ENCODE measurements around the gene IL1RAPL1. TPM values are rescaled to one million over a fixed set of nuclear protein-coding genes. Genes with fewer than 3 reads are reported as not detected.
A peak's percentile ranks its signal among the peaks of the same experiment; 100 is the strongest.

Gene IL1RAPL1
- polyA plus RNA-seq, 2 of the 4 experiments (the other 2 are of a cell fraction): not detected

DNA sequence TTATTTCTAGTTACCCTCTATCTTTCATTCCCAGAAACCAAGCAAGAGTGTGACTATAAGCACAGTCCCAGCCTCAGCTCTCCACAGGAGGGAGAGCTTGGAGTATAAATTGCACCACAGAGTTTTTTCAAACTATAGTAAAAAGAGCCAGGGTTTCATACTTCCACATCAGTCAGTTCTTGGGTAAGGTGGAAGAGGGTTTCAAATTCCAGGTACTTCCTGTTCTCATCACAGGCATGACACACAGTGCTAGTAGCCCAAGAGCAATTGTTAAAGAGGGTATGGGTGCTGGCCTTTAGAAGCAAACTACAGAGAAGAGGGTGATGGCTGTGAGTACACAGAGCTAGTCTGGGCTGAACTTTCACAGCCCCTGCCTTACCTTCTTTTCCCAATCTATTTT, 5.7 kb upstream of the IL1RAPL1 start:
- CTCF ChIA-PET: no interaction called here
- no peaks in the 10 kb centered on the region for H3K9me3 ChIP-seq
- H3K4me3 ChIP-seq: no peak overlapping the region
- no peak overlapping the region for H3K27ac ChIP-seq
- no peak for DNase-seq (ENCODE audit: low read depth in 1 of 2, low spot score in 1 of 2)
- no peak for FAIRE-seq
- TF ChIP-seq ZC3H11A (IDR thresholded peaks at IDR 0.05) (no peak), HOXB5 (CRISPR knock-in tag; IDR thresholded peaks at IDR 0.05) (no peak), MAZ (IDR thresholded peaks at IDR 0.05; ENCODE audit: borderline replicate concordance, low read depth, low read length) (no peak), HMGXB4 (CRISPR knock-in tag; IDR thresholded peaks at IDR 0.05; ENCODE audit: borderline replicate concordance) (no peak), RFX5 (IDR thresholded peaks at IDR 0.05) (no peak), MYC (IDR thresholded peaks at IDR 0.05; ENCODE audit: borderline replicate concordance, low read length) (no peak), ZNF302 (CRISPR knock-in tag; IDR thresholded peaks at IDR 0.05) (no peak), TFCP2L1 (CRISPR knock-in tag; IDR thresholded peaks at IDR 0.05) (no peak)
- H3K4me1 ChIP-seq: no peaks in the 10 kb centered on the region
- ATAC-seq: no peak
- POLR2A ChIA-PET: no interaction called here
- no peak overlapping the region for H3K4me2 ChIP-seq

- DNase-seq (ENCODE audit: low read depth in 1 of 2, low spot score in 1 of 2) (peak in 1 of 2 experiments; percentile 2), ATAC-seq (no peak), FAIRE-seq (no peak)
- TF ChIP-seq RCOR1 (IDR thresholded peaks at IDR 0.05; ENCODE audit: low read depth, low read length): no peak
- TF ChIP-seq JUNB (IDR thresholded peaks at IDR 0.05): no peak
- no peak for TF ChIP-seq BCL3 (IDR thresholded peaks at IDR 0.05)
- no peak for TF ChIP-seq TP53 (CRISPR knock-in tag; IDR thresholded peaks at IDR 0.05)
- no peak for TF ChIP-seq TFCP2L1 (CRISPR knock-in tag; IDR thresholded peaks at IDR 0.05)
- no peak for TF ChIP-seq ESRRA (IDR thresholded peaks at IDR 0.05; ENCODE audit: borderline replicate concordance, low read length)
- TF ChIP-seq PHF8 (IDR thresholded peaks at IDR 0.05; ENCODE audit: borderline replicate concordance, low read depth): no peak
- no peak for TF ChIP-seq FOXS1 (CRISPR knock-in tag; IDR thresholded peaks at IDR 0.05)
- no peak for TF ChIP-seq ZFP36 (IDR thresholded peaks at IDR 0.05; ENCODE audit: borderline replicate concordance, partially characterized antibody)
- 3% methylated on average over 4 of the region's 4 CpGs for WGBS (ENCODE audit: missing lambda C conversion rate)
- H3K27ac ChIP-seq: no peak overlapping the region
- H3K9me3 ChIP-seq: no peaks in the 10 kb centered on the region
- no peak overlapping the region for H3K4me3 ChIP-seq
- no peak overlapping the region for H3K4me2 ChIP-seq
- no peaks in the 10 kb centered on the region for H3K4me1 ChIP-seq
- ChIA-PET CTCF (no interaction called here), POLR2A (no interaction called here)
Measured at GRCh38 chrX:28582511-28582910, 4.7 kb upstream of the IL1RAPL1 start.

DNA sequence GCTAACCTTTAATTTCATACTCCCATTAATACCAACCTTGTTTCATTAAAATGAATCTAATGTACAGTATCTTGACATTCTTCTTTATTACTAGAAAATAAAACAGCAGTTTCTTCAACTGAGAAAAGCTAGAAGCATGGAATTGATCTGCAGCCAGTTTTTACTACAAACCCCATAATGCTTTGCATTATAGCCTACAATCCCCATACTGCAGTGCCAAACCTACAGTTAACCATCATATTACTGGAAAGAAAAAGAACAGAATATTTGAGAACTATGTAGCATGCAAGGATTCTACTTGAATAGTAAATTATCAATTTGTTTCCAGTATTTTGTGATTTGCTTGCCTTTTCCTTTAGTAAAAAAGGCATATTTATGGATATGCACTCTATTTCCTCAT, 3.2 kb upstream of the IL1RAPL1 start:
- FAIRE-seq (peak; percentile 70), ATAC-seq (no peak), DNase-seq (ENCODE audit: low read depth in 1 of 2, low spot score in 1 of 2) (no peak)
- no peak overlapping the region for H3K4me2 ChIP-seq
- no peak overlapping the region for H3K27ac ChIP-seq
- TF ChIP-seq ZSCAN20 (CRISPR knock-in tag; IDR thresholded peaks at IDR 0.05) (no peak), JUN (IDR thresholded peaks at IDR 0.05) (no peak), TP53 (CRISPR knock-in tag; IDR thresholded peaks at IDR 0.05) (no peak), NR3C1 (IDR thresholded peaks at IDR 0.05) (no peak), POLR2AphosphoS2 (conservative IDR thresholded peaks at IDR 0.05; ENCODE audit: low read length) (no peak), HDAC2 (IDR thresholded peaks at IDR 0.05) (no peak), ESRRA (IDR thresholded peaks at IDR 0.05; ENCODE audit: borderline replicate concordance, low read length) (no peak), HOXB13 (CRISPR knock-in tag; IDR thresholded peaks at IDR 0.05; ENCODE audit: low read depth) (no peak), RAD21 (conservative IDR thresholded peaks at IDR 0.05 in 1 of 2, IDR thresholded peaks at IDR 0.05 in 1 of 2) (no peak)
- TF ChIP-seq, protein P1, sequence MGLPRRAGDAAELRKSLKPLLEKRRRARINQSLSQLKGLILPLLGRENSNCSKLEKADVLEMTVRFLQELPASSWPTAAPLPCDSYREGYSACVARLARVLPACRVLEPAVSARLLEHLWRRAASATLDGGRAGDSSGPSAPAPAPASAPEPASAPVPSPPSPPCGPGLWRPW (IDR thresholded peaks at IDR 0.05): no peak
- H3K9me3 ChIP-seq: no peaks in the 10 kb centered on the region
- no peak overlapping the region for H3K4me3 ChIP-seq
- H3K4me1 ChIP-seq: no peaks in the 10 kb centered on the region
- ChIA-PET POLR2A (no interaction called here), CTCF (interaction anchor here (1.5 kb wide), 1 partner anchor 12 kb away, joined by 3 read pairs; no protein-coding TSS in a partner anchor)
